ENCODE measurements around the gene KLK15. TPM values are rescaled to one million over a fixed set of nuclear protein-coding genes. Genes with fewer than 3 reads are reported as not detected.

Gene KLK15
- total RNA-seq, 5 donors from 2014 or later (not counting 1 experiment from before 2014, with no cell fraction given): not detected

Other genes starting within 250 kb of the KLK15 start
- gene SYT3, start 193.7 kb downstream of the KLK15 start, total RNA-seq: under 1 TPM in 3 of 5 donors, not detected in 2; 0.41 to 0.68 (median 0.57) TPM
- gene C19orf81, start 184.1 kb downstream of the KLK15 start, total RNA-seq: 1 to 10 TPM in 1 of 5 donors, not detected in 4; 1.5 TPM
- gene SHANK1, start 113.8 kb downstream of the KLK15 start, total RNA-seq: 1 to 10 TPM in 2 of 5 donors, under 1 TPM in 3; 0.06 to 3.3 (median 0.36) TPM
- 1 to 10 TPM; 1.4 to 5.0 (median 3.7) TPM for gene CLEC11A, start 110.2 kb downstream of the KLK15 start, total RNA-seq
- not detected for gene GPR32, start 63.1 kb downstream of the KLK15 start, total RNA-seq
- gene ACP4, start 43.2 kb downstream of the KLK15 start, total RNA-seq: not detected
- gene KLK1, start 9.8 kb downstream of the KLK15 start, total RNA-seq: under 1 TPM in 3 of 5 donors, not detected in 2; 0.59 to 0.96 (median 0.60) TPM
- not detected for gene KLK3, start 21.3 kb upstream of the KLK15 start, total RNA-seq
- not detected for gene KLK2, start 39.9 kb upstream of the KLK15 start, total RNA-seq
- not detected for gene KLK4, start 77.8 kb upstream of the KLK15 start, total RNA-seq
- gene KLK5, start 119.5 kb upstream of the KLK15 start, total RNA-seq: not detected
- not detected for gene KLK6, start 136.0 kb upstream of the KLK15 start, total RNA-seq
- not detected for gene KLK7, start 150.3 kb upstream of the KLK15 start, total RNA-seq
- gene KLK8, start 168.0 kb upstream of the KLK15 start, total RNA-seq: not detected
- gene KLK10, start 186.1 kb upstream of the KLK15 start, total RNA-seq: not detected
- not detected for gene KLK11, start 193.0 kb upstream of the KLK15 start, total RNA-seq
- gene KLK12, start 201.4 kb upstream of the KLK15 start, total RNA-seq: not detected
- not detected for gene KLK13, start 231.5 kb upstream of the KLK15 start, total RNA-seq
- under 1 TPM; 0.42 to 0.78 (median 0.70) TPM for gene KLK14, start 249.3 kb upstream of the KLK15 start, total RNA-seq